Inferior parietal cortex (tissue), 1 donor: ENCODE measurements around the gene SNED1.

Source experiments
- DNase-seq: peaks from one replicate; pipeline ENCODE4 v3.0.0-alpha.2; 2016; ENCODE audit errors: extremely low spot score

SNED1 gene

DNA sequence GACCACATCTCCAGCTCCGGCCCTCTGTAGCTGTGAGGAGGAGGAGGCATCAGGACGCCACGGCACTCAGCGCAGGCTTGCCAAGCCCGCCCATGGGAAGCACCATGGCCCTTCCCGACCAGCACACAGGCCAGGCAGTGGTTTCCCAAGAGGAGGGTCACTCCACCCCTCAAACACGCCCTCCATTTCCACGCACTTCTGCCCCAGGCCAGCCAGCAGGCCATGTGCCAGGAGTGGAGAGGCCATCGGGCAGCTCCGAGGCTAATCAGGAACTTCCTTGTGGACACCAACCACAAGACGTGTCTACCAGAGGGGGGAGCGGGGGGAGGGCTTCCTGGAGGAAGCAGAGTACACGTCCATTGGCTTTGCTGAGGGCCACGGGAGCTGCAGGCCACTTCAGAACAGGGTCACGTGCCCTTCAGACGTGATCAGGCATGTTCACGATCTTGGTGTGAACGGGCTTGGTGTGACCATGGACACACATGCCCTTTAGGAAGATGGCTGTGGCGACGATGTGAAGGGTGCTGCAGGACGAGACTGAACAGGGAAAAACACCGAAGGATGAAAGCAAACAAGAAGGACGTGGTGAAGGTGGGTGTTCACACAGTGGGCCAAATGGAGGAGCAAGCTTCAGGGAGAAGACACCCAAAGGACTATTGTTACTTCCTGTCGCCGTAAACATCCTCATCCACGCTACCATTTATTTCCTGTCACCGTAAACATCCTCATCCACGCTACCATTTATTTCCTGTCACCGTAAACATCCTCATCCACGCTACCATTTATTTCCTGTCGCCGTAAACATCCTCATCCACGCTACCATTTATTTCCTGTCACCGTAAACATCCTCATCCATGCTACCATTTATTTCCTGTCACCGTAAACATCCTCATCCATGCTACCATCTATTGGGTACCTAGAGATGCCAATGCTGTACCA, 110.1 kb downstream of the SNED1 start:
- no peak for DNase-seq

GRCh38 chr2:241109210-241110088, 111.0 kb downstream of the SNED1 start:
- DNase-seq = no peak

DNA sequence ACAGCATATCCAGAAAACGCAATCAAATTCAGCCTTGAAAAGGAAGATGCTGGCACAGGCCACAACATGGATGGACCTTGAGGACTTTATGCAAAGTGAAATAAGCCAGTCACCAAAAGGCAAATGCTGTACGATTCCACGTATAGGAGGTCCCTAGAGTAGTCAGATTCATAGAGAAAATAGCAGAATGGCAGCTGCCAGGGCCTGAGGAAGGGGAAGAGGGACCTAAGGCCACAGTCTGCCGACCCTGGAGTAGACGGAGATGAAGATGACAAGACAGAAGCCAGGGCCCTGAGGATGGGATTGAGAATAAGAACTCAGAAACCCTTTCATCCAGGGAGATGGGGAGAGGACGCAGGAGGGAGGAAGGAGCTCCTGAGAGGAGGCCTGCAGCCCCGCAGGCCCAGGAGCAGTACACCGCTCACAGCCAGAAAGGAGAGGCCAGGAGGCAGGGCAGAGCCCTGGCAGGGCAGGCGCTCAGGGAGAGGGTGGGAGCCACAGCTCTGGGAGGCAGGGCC, 111.7 kb downstream of the SNED1 start:
- DNase-seq = no peak

GRCh38 chr2:241110607-241111439, 112.4 kb downstream of the SNED1 start:
- no peak for DNase-seq

DNA sequence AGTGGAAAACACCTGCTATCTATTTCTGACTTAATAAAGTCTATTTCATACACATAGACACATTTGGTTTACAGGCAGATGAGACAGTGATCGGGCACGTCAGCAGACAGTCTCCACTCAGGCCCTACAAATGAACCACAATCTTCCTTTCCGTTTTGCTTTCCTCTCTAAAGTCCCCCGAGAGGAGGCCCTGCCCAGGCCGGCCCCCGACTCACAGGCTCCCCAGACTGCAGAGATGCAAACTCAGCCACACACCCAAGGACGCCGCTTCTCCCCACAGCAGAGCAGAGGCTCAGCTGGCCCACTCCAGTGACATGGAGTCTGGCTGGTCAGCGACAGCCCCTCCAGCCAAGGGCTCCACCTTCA, 113.0 kb downstream of the SNED1 start:
- DNase-seq = no peak

DNA sequence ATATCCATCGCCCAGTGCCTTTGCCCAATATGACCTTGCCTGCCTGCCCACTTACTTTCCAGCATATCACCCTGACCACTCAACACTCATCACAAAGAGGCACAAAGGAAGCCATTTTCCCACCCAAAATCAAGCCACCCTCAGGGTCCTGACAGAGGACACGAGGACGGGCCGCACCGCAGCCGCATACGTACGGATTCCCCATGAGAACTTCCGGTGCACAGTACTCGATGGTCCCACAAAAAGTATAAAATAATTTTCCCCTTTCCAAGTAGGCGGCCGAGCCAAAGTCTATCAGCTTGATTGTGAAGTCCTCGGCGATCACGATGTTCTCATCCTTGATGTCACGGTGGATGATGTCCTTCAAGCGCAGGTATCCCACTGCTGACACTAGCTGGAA, 113.6 kb downstream of the SNED1 start:
- no peak for DNase-seq

DNA sequence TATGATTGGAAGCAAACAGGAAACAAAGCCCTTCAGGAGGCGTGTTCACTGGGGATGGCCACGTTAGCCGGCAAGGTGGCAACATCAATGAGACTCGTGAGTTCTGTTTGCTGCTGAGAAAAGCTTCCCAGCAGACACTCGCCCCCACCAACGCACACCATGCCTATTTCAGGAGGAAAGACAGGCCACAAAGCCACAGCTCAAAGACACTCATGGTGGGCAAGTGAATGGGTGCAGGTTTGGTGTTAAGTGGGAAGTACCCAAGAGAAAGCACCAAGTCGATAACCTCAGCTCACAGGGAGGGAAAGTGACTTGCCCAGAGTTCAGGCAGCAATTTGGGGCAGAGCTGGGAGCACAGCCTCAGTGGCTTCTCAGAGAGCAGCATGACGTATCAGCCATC, 114.2 kb downstream of the SNED1 start:
- DNase-seq = no peak

DNA sequence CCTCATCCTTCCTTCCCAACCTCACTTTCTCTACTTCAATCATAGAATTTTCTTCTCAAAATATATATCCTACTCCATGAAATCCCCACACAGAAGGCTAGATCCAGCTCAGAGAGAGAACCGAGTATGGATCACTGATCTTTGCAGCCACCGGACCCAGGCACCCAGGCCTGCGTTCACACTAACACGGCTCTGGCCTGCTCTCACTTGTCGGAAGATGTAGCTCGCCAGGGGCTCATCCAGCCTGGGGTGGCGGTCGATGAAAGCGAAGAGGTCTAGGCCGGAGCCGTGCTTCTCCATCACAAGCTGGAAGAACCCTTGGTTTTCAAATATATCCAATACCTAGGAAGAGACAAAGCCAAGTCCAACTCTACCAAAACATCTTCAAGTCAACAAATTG, 116.4 kb downstream of the SNED1 start:
- DNase-seq = no peak

DNA sequence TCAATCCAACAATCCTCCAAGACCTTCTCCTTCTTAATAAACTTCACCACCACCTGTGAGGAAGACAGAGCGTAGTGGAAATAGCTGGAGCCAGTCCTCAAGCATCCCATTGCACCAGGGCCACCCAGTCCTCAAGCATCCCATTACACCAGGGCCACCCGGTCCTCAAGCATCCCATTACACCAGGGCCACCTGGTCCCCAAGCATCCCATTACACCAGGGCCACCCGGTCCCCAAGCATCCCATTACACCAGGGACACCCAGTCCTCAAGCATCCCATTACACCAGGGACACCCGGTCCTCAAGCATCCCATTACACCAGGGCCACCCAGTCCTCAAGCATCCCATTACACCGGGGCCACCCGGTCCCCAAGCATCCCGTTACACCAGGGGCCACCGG, 116.9 kb downstream of the SNED1 start:
- DNase-seq = no peak

DNA sequence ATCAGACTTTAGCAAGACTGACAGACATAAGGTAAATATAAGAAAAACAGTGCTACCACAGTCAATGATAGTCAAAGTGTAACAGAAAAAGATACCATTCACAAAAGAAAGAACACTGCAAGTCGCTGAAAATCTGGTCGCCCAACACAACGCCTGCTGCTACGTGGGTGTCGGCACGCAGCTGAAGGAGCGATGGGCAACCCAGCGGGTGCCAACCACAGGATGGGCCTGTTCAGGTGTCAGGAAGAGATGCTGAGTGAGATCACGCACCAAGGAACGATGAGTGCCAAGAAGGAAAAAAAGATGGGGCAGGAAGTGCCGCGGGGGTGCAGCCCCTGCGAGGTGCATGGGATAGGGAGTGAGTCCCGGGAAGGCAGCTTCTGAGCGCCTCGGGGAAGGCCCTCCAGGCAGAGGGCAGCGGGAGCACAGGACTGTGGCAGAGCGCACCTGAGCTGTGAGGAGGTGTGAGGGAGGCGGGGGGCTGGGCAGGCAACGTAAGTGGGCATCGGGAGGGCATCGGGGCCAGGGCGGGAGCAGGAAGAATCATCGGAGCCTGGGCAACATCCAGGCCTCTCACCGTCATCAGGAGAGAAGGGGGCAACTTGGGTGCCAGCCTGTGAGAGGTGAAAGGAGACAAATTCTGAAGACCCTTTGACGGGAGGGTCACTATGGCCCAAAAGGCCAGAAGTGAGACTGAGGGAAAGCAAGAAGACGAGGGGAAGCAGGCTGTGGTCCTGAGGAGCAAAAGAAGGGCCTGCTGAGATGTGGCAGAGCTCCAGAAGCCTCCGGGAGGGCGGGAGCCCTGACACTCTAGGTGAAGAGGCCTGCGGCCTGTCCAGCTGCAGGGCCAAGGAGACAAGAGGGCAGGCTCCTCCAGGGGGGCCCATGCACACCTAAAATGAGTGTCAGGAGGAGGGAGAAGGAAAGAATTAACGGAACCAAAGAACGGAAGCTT, 118.5 kb downstream of the SNED1 start:
- no peak for DNase-seq

DNA sequence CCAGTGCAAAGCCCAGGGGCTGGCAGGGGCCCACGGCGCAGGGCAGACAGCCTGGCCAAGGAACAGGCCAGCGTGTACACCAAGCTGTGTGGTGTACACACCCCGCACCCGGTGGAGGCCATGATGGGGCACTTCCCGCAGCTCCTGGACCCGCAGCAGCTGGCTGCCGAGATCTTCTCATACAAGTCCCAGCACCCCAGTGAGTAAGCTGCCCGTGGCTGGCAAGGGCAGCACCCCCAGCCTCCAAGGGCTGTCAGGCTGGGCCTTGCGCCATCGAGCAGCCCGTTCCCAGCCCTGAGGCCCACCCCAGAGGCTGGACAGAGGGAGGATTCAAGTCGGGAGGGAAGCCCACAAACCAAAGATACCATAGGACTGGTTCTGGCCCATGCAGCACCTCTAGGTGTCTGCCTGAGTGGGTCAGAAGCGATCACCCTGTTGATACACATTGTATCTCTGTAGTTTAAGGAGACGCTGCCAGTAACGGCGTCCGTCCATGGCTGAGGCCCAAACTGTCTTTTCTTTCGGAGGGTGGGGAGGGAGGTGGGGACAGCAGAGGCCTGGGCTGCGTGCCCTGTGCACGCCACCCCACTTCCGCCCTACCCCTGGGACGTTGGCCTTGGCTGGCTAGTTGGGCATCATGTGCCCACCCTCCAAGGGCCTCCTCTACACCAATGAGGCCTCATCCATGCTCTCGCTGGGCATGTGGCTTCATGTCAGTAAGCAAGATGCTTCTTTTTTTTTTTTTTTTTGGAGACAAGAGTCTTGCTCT, 120.5 kb downstream of the SNED1 start:
- no peak for DNase-seq

GRCh38 chr2:241120440-241120839, 122.0 kb downstream of the SNED1 start:
- DNase-seq = no peak

- no peak for DNase-seq
Measured at GRCh38 chr2:241121008-241121407, 122.6 kb downstream of the SNED1 start.

GRCh38 chr2:241122376-241123002, 124.1 kb downstream of the SNED1 start:
- no peak for DNase-seq

DNA sequence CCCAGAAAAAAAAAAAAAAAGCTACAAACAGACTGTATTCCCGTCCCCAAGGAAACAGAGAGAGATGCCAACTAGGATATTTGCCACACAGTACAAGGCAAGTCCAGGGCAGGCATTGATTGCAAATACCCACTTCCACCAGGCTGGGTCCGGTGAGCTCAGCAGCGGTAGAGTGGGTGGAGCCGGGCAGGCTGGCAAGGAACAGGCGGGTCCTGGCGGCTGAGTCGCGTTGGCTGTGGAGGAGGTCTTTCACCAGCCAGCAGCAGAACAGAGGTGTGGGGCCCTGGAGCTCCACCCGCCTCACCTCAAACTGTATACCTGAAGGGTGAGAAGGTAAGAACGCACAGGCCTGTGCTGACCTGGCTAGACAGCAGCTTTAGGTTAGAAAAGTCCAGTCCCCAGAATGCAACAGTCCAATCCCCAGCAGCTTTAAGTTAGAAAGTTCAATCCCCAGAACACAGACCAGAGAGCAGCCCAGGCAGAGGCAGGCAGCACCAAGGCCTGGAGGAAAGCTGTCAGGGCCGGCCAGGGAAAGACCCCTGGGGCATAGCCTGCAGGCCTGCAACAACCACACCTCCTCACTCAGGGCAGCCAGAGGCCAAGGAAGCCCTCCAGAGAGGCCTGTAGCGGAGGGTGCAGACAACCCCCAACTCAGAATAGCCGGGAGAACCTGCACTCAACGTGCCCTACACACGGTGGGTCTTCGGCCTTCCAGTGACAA, 125.6 kb downstream of the SNED1 start:
- DNase-seq = peak; percentile 9

- no peak for DNase-seq
Measured at GRCh38 chr2:241125626-241126025, 127.2 kb downstream of the SNED1 start.

- no peak for DNase-seq
Measured at GRCh38 chr2:241126201-241126611, 127.8 kb downstream of the SNED1 start.

GRCh38 chr2:241126771-241127202, 128.4 kb downstream of the SNED1 start:
- DNase-seq = no peak
